ENCODE measurements around the gene ZMYND8. TPM values are rescaled to one million over a fixed set of nuclear protein-coding genes. Genes with fewer than 3 reads are reported as not detected.

Gene ZMYND8
- total RNA-seq, 1 experiment from 2014 or later = 11.7 TPM

DNA sequence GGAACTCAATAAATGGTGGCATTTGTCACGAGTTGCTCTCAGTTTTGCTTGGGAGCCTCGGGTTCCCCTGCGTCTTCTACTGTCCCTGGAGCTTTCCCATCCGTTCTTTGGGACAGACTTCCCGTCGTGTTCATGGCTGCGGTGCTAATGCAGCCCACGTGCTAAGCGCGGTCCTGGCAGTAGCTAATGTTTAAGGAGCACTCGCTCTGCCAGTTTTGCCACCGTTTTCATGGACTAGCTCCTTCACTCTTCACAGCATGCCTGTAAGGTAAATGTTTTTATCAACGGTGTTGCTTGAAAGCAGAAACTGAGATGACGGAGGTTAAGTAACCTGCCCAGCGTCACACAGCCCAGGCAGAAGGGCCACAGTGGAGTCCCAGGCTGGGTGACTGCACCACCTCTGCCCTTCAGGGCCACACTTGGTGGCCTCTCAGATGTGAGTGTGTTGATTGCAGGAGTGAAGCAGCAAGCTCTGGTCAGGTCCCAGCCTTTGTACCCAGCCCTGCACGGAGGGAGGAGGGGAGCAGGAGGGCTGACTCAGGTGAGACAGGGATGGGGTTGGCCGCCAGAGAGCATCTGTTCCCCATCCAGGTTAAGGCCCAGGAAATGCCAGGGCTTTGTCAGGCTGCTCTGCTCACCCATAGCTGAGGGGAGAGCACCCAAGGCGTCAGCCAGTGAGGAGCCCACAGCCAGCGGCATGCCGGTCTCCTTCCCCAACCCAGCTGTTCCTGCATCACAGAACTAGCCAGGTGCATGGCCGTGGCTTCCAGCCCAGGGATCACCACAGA, 181.8 kb downstream of the ZMYND8 start:
- no peak for DNase-seq (ENCODE audit: low spot score)

DNA sequence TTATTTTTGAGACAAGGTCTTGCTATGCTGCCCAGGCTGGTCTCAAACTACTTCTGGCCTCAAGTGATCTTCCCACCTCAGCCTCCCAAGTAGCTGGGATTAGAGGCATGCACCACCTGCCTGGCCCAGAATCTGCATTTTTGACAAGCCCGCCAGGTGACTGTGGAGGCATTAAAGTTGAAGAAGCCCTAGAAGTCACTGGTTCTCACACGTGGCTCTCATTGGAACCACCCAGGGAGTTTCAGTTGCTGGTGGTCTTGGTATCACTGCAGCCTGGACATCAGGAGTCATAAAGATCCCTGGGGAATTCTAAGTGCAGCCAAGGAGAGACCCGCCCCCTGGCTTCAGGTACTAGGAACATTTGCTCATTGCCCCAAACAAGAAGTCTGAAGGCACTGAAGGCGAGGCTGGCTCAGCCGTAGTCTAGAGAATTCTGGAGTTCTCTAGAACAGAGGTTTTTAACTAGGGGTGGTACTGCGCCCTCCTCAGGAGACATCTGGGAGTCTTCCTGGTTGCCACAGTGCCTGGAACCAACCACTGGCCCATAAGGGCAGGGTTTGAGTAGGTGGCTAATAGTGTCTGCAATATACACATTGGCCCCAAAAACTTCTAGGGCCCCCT, 182.8 kb downstream of the ZMYND8 start:
- no peak for DNase-seq (ENCODE audit: low spot score)

DNA sequence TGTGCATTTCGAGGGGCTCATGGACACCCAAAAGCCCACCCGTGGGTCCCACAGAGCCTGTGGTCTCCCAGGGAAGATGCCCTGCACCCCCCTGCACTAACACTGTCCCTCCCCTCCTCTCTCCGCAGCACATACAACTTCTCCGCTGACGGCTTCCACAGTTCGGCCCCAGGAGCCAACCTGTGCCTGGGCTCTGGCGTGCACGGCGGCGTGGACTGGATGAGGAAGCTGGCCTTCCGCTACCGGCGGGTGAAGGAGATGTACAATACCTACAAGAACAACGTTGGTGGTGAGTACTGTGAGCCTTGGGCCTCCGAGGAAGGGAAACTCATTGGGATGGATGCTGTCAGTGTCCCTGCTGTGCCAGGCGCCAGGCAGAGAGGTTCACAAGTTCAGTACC, 183.9 kb downstream of the ZMYND8 start:
- DNase-seq (ENCODE audit: low spot score) = no peak

DNA sequence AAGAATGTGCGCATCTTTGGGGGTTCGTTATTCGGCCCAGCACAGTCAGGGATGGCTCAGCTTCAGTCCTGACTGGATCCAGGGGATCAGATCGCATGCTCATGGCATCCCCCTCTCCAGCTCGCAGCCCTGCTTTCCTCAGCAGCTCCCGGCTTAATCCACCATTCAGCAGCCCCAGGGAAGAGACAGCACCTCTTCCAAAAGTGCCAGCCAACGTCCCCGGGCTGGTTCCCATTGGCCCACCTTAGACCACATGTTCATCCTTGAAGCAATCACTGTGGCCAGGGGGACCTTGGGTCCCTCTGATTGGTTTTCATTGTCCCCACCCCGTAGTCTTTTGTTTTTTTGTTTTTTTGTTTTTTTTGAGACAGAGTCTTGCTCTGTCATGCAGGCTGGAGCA, 188.7 kb downstream of the ZMYND8 start:
- DNase-seq (ENCODE audit: low spot score) = no peak

DNA sequence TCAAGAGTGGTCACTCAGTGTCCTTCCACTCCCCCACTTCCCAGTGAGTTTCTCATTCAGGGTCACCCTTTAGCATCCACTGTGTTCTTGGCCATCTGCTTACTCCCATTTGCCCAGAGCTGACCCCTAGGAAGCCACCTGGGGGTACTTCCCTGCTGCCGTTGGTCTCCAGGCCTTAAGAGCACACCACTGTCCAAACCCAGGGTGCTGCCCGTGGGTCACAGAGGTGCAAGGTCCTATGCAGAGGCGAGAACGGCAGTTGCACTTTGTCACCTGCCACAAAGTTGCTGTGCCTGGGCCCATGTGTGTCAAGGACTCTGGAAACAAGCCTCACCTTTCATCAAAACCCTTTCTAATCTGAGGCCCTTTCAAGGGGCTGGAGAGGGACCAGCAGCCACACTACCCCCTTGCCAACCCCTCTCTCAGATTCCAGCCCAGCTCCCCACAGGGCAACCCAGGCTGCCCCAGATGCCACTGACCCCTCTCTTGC, 191.1 kb downstream of the ZMYND8 start:
- DNase-seq (ENCODE audit: low spot score) = no peak

DNA sequence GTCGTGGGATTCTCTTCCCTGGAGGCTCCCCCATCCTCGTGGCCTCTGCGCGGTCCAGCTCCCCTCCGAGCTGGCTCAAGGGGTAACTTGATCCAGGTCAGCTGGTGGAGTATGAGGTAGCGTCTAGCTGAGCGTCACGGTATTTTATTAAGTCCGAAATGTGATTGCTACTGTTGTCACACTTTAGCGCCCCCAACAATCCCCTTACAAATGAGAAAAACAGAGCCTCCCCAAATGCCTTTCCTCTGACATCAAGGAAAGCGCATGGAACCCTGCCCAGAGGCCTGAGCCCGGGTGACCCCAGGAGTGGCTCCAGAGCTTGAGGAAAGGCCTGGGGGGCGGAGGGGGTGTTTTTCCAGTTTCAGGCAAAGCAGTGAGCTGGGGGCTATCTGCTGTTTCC, 192.4 kb downstream of the ZMYND8 start:
- no peak for DNase-seq (ENCODE audit: low spot score)

DNA sequence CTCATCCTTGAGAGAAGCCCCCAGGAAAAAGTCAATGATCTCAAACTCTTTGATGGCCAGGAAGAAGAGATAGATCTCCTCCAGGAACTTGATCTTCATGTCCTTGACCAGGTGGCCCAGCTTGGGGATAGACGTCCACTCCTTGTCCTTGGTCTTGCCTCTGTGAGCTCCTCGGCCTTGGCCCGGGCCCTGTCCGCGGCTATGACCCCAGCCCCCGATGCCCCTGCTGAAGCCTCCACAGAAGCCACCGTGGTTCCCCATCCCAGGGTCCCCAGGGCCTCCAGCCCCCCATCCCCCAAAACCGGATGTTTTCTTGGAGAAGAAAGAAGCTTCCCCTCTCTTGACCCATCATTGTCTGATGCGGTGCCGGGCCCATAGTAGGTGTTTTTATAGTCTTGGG, 195.1 kb downstream of the ZMYND8 start:
- DNase-seq (ENCODE audit: low spot score) = no peak

DNA sequence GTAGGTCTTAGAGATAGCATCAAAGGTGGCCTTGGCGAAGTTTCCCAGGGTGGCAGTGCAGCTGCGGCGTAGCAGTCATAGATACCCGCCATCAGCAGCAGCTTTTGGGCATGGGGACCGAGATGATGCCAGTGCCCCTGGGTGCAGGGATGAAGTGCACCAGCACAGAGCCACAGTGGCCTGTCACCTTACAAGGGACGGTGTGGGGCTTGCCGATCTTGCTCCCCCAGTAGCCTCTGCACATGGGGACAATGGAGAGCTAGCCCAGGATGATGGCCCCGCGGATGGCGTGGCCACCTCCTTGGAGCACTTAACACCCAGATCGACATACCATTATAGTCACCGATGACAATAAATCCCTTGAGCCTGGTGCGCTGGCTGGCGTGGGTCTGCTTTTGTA, 195.5 kb downstream of the ZMYND8 start:
- DNase-seq (ENCODE audit: low spot score) = no peak

DNA sequence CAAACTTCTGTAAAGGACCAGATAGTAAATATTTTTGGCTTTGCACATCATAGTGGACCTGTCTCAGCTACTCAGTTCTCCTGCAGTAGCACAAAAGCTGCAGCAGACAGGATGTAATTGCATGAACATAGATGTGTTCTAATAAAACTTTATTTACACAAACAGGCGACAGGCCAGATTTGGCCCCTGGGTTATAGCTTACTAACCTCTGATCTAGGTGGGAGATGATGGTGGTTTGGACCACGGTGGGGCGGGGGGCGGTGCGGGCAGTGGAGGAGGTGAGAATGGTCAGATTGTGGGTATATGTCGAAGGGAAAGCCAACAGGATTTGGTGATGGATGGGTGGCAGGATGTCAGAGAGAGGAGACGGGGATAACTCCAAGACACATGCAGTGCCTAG, 196.3 kb downstream of the ZMYND8 start:
- no peak for DNase-seq (ENCODE audit: low spot score)

Other genes starting within 250 kb of the ZMYND8 start
- gene NCOA3, start 145.2 kb upstream of the ZMYND8 start, total RNA-seq (2014; rRNA removed; shearing (Covaris generic)) = 10.2 and 12.3 TPM in 2 replicates